Activated CD4-positive, alpha-beta T cell treated with anti-CD3 and anti-CD28 coated beads, Interleukin-2, amount 10 ng/mL, durations not matched to agents 7 days and 5 days (primary cell): Measurements from ENCODE around the gene CFL1. TPM values are rescaled to one million over a fixed set of nuclear protein-coding genes. Genes with fewer than 3 reads are reported as not detected.
A peak's percentile ranks its signal among the peaks of the same experiment; 100 is the strongest.
"Not testable (repeated sequence)": the region's sequence is repeated elsewhere in the genome, so short reads cannot be mapped to it uniquely, and the experiment has no call there.

Experiments
- CTCF ChIA-PET: fragments of 350-600 bp; sonication (Branson Sonifier 250); formaldehyde crosslinking; loops from one replicate; lab custom pipeline; 2021; ENCODE audit warnings: antibody characterized with exemption; lab: Charles Lee
- POLR2A ChIA-PET: fragments of 350-600 bp; sonication (Branson Sonifier 250); formaldehyde crosslinking; loops from one replicate; lab custom pipeline; 2021; ENCODE audit warnings: antibody characterized with exemption; lab: Charles Lee
- DNase-seq: peaks from one replicate; pipeline ENCODE4 v3.0.0-alpha.2; 2020
- H3K27ac Mint-ChIP-seq: one replicate; pipeline ENCODE4 v1.8.0; 2021; ENCODE audit warnings: mild to moderate bottlenecking, moderate library complexity, mixed read lengths
- H3K27me3 Mint-ChIP-seq: one replicate; pipeline ENCODE4 v1.8.0; 2021; ENCODE audit warnings: mixed read lengths
- H3K36me3 Mint-ChIP-seq: one replicate; pipeline ENCODE4 v1.8.0; 2021; ENCODE audit warnings: low read depth, mixed read lengths
- H3K4me1 Mint-ChIP-seq: one replicate; pipeline ENCODE4 v1.8.0; 2021; ENCODE audit warnings: mixed read lengths
- H3K4me3 Mint-ChIP-seq: one replicate; pipeline ENCODE4 v1.8.0; 2021; ENCODE audit warnings: mild to moderate bottlenecking, moderate library complexity, mixed read lengths
- H3K9me3 Mint-ChIP-seq: one replicate; pipeline ENCODE4 v1.8.0; 2021; ENCODE audit warnings: mixed read lengths
- total RNA-seq, 2 experiments: library from RNA; stranded (reverse); gene quantifications; one replicate each; pipeline ENCODE4 v1.2.3, GENCODE V29; 2021

CFL1 gene
- total RNA-seq, 2 experiments from 2014 or later = 1,543 to 1,707 TPM

DNA sequence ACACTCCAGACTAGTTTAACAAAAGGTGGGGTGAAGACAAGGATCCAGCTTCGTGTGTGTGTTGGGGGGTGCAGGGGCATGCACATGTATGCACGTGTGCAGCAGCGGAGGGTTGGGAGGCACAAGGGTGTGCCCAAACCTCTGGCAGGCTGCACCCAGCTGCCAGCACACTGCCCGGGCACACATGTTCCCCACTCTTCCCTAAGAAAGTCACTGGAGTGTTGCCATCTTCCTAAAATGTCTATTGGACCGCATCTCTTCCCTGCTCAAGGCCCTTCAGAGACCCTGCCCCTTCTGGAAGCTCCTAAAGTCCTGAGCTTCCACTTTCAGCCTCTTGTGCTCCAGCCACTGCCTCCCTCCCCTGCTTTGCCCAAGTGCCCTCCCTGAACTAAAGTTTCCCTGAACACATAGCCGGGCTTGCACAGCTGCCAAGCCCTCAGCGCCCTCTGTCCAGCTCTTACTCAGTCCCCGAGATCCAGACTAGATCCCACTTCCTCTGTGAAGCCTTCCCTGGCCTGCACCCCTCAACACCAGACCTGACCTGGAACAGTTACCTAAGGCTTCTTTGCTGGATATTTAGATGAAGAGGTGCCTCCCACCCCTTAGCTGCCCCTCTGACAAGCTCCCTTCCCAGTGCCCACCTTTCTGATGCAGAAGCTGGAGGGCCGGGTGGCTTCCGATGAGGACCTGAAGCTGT, 6.0 kb downstream of the CFL1 start:
- no peak overlapping the region for H3K4me3 Mint-ChIP-seq
- ChIA-PET POLR2A (no interaction called here), CTCF (interaction anchor here (0.9 to 5.8 kb wide), 13 partner anchors 9 to 140 kb away, joined by 3 to 50 read pairs (median 7); partner anchors contain the start of genes CCDC85B, CFL1, FIBP and KAT5)
- H3K27me3 Mint-ChIP-seq = no peaks in the 10 kb centered on the region
- peaks cover 59% of the 10 kb centered on the region for H3K36me3 Mint-ChIP-seq
- H3K27ac Mint-ChIP-seq = peak overlapping the region; percentile 55
- DNase-seq = no peak
- peaks cover 34% of the 10 kb centered on the region for H3K4me1 Mint-ChIP-seq
- no peaks in the 10 kb centered on the region for H3K9me3 Mint-ChIP-seq

DNA sequence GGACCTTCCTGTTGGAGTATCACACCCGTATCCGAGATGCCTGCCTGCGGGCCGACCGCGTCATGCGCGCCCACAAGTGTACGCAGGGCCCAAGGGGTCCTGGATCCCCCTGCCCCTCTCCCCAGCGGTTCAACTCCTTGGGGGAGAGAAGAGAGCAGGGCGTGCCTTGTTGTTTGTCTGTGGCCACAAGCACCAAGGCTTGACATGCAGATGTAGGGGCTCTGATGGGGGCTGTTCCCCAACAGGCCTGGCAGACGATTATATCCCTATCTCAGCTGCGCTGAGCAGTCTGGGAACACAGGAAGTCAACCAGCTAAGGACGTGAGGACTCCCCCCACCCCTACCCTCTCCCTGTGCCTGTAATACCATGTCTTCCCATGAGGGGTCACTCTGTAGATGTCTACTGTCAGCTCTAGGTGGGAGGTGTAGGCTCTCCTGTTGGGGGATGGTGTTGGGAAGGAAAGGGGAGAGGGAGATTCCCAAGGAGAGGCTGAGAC, 6.8 kb downstream of the CFL1 start:
- Mint-ChIP-seq H3K27ac (peak overlapping the region; percentile 55), H3K27me3 (no peaks in the 10 kb centered on the region), H3K9me3 (no peaks in the 10 kb centered on the region), H3K4me3 (no peak overlapping the region), H3K36me3 (peaks cover 51% of the 10 kb centered on the region), H3K4me1 (peaks cover 26% of the 10 kb centered on the region)
- ChIA-PET POLR2A (no interaction called here), CTCF (interaction anchor here (0.6 to 5.8 kb wide), 11 partner anchors 9 to 139 kb away, joined by 3 to 50 read pairs (median 7); partner anchors contain the start of genes CCDC85B, CFL1, FIBP and KAT5)
- no peak for DNase-seq

DNA sequence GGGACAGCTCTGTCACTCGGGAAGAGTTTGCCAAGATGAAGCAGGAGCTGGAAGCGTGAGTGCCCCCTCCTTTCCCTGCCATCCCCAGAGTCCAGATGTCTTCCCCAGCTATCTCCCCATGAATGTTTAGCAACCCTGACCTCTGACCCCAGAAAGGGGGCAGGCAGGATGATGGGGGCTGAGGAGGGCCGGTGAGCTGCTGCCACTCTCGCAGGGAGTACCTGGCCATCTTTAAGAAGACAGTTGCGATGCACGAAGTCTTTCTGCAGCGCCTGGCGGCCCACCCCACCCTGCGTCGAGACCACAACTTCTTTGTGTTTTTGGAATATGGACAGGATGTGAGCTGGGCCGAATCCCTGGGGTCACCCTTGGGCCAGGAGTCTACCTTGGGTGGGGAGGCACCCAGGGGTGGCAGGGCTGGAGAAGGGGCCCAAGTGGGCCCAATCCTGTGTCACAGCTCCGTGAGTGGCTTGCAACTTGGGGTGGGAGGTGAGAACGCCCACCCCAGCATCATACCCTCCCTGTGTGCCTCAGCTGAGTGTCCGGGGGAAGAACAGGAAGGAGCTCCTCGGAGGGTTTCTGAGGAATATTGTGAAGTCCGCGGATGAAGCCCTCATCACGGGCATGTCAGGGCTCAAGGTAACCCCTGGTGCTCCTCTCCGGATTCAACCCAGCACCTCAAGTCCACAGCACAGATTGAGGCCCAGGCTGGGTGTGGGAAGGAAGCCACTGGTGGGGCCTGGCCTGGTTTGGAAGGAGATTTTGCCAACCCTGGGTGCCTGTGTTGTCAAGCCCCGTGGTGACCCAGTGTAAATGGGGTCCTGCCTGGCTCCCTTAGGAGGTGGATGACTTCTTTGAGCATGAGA, 7.5 kb downstream of the CFL1 start:
- Mint-ChIP-seq H3K9me3 (no peaks in the 10 kb centered on the region), H3K27ac (peak overlapping the region; percentile 54)
- CTCF ChIA-PET = interaction anchor here (0.6 to 5.8 kb wide), 14 partner anchors 8 to 139 kb away, joined by 3 to 50 read pairs (median 6); partner anchors contain the start of genes CCDC85B, CFL1, FIBP and KAT5

DNA sequence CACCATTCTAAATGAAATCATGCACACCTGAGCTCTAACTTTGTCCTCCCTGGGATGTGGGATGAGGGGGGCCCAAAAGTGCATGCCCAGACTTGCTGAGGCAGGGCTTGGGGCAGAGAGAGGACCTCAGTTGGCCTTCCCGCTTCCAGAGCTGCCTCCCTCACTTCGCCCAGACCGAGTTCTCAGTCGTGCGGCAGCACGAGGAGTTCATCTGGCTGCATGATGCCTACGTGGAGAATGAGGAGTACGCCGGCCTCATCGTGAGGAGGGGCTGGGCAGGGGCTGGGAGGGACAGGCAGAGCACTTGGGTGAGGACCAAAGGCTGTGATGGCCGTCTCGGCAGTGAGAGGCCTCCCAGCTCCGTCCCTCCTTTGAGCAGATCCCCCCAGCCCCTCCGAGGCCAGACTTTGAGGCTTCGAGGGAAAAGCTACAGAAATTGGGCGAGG, 8.2 kb downstream of the CFL1 start:
- peaks cover 15% of the 10 kb centered on the region for H3K4me1 Mint-ChIP-seq
- CTCF ChIA-PET = interaction anchor here (0.7 to 5.8 kb wide), 10 partner anchors 10 to 138 kb away, joined by 3 to 50 read pairs (median 5); partner anchors contain the start of genes CCDC85B, CFL1, FIBP and KAT5
- H3K27me3 Mint-ChIP-seq = no peaks in the 10 kb centered on the region
- no peak overlapping the region for H3K27ac Mint-ChIP-seq
- no peak overlapping the region for H3K4me3 Mint-ChIP-seq
- POLR2A ChIA-PET = interaction anchor here (0.6 kb wide), 1 partner anchor 9 kb away, joined by 3 read pairs; no protein-coding TSS in a partner anchor
- no peak for DNase-seq
- H3K36me3 Mint-ChIP-seq = peaks cover 39% of the 10 kb centered on the region
- no peaks in the 10 kb centered on the region for H3K9me3 Mint-ChIP-seq

More for the DNA sequence above, 7.5 kb downstream of the CFL1 start:
- Mint-ChIP-seq H3K27me3 (no peaks in the 10 kb centered on the region), H3K36me3 (peaks cover 44% of the 10 kb centered on the region), H3K4me1 (peaks cover 19% of the 10 kb centered on the region), H3K4me3 (no peak overlapping the region)
- DNase-seq = no peak
- POLR2A ChIA-PET = interaction anchor here (0.6 kb wide), 1 partner anchor 598 kb away, joined by 4 read pairs; no protein-coding TSS in a partner anchor

DNA sequence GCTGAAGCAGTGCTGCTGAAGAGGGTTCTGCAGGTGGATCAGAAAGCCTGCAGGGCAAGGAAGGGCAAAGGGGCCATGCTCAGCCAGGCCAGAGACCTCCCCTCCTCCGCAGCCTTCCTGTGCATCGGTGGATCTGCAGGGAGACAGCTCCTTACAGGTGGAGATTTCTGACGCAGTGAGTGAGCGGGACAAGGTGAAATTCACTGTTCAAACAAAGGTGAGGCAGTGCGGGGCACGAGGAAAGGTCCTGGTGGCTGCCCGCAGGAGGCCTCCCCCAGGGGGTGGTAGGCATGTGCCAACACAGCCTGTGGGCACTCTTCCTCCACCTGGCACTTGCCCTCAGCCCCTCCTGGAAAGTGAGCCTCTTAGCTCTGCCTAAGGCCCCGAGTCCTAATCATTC, 8.6 kb downstream of the CFL1 start:
- ChIA-PET CTCF (interaction anchor here (0.7 to 5.8 kb wide), 11 partner anchors 9 to 138 kb away, joined by 3 to 50 read pairs (median 5); partner anchors contain the start of genes CCDC85B, CFL1, FIBP and KAT5), POLR2A (interaction anchor here (0.6 kb wide), 2 partner anchors 9 to 122 kb away, joined by 3 read pairs; no protein-coding TSS in a partner anchor)
- Mint-ChIP-seq H3K9me3 (no peaks in the 10 kb centered on the region), H3K27ac (no peak overlapping the region), H3K36me3 (peaks cover 35% of the 10 kb centered on the region), H3K4me1 (peaks cover 11% of the 10 kb centered on the region), H3K4me3 (no peak overlapping the region), H3K27me3 (no peaks in the 10 kb centered on the region)
- no peak for DNase-seq

DNA sequence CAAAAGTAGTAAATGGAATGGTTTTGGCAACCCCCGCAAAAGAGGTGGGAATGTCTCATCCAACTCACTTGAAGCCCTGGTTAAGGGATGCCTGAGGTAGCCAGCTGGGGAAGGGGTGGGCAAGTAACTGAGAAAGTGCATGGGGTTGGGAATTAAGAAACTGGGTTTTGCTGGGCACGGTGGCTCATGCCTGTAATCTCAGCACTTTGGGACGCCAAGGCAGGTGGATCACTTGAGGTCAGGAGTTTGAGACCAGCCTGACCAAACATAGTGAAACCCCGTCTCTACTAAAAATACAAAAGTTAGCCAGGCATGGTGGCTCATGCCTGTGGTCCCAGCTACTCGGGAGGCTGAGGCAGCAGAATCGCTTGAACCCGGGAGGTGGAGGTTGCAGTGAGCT, 9.3 kb downstream of the CFL1 start:
- not testable (repeated sequence) for H3K4me1 Mint-ChIP-seq, H3K27me3 Mint-ChIP-seq, H3K9me3 Mint-ChIP-seq, DNase-seq, H3K27ac Mint-ChIP-seq, H3K4me3 Mint-ChIP-seq
- ChIA-PET POLR2A (interaction anchor here (0.6 kb wide), 1 partner anchor 121 kb away, joined by 3 read pairs; no protein-coding TSS in a partner anchor), CTCF (interaction anchor here (0.5 to 5.8 kb wide), 10 partner anchors 10 to 141 kb away, joined by 3 to 50 read pairs (median 4); partner anchors contain the start of genes CCDC85B, CFL1, CTSW and FIBP)
- H3K36me3 Mint-ChIP-seq = peaks cover 28% of the 10 kb centered on the region

DNA sequence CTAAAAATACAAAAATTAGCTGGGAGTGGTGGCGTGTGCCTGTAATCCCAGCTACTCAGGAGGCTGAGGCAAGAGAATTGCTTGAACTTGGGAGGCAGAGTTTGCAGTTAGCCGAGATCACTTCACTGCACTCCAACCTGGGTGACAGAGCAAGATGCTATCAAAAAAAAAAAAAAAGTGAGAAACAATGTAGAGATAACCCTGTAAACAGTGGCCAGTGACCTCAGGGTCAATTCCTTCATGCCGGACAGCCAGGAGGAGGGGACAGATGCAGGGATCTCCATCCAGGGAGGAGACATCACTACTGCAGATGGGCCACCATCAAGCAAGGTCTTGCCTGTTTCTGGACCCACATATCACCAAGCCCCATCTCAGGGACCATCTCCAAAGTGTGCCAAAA, 10.2 kb downstream of the CFL1 start:
- Mint-ChIP-seq H3K27me3 (no peaks in the 10 kb centered on the region), H3K27ac (no peak overlapping the region), H3K9me3 (no peaks in the 10 kb centered on the region), H3K4me1 (no peaks in the 10 kb centered on the region), H3K36me3 (peaks cover 18% of the 10 kb centered on the region), H3K4me3 (no peak overlapping the region)
- ChIA-PET POLR2A (no interaction called here), CTCF (interaction anchor here (0.9 to 5.8 kb wide), 6 partner anchors 11 to 136 kb away, joined by 4 to 50 read pairs (median 13); partner anchors contain the start of genes CCDC85B, CFL1, FIBP and KAT5)
- DNase-seq = no peak

DNA sequence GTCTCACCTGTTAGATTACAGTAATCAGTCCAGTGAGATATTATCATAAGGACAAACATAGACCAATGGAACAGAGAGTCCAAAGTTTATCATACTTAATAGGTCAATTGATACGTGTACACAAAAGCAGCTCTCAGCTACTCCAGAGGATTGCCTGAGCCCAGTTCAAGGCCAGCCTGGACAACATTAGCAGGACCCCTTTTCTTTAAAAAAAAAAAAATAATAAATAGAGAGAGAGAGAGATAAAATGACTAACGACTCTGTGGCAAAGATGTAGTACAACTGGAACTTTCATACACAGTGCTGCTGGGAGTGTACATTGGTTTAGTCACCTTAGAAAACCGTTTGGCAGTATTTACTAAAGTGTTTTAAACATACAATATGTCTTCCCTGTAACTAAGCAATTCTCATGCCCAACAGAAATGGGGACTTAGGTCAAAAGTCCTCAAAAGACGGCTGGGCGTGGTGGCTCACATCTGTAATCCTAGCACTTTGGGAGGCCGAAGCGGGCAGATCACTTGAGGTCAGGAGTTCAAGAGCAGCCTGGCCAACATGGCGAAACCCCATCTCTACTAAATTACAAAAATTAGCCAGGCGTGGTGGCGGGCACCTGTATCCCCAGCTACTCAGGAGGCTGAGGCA, 13.6 kb downstream of the CFL1 start:
- H3K4me3 Mint-ChIP-seq = no peak overlapping the region
- H3K27ac Mint-ChIP-seq = no peak overlapping the region
- H3K36me3 Mint-ChIP-seq = no peaks in the 10 kb centered on the region
- CTCF ChIA-PET = interaction anchor here (0.6 to 3.1 kb wide), 2 partner anchors 133 to 804 kb away, joined by 3 to 11 read pairs; partner anchors contain the start of gene KAT5
- DNase-seq = no peak
- POLR2A ChIA-PET = no interaction called here
- no peaks in the 10 kb centered on the region for H3K27me3 Mint-ChIP-seq
- H3K9me3 Mint-ChIP-seq = no peaks in the 10 kb centered on the region
- H3K4me1 Mint-ChIP-seq = no peaks in the 10 kb centered on the region

DNA sequence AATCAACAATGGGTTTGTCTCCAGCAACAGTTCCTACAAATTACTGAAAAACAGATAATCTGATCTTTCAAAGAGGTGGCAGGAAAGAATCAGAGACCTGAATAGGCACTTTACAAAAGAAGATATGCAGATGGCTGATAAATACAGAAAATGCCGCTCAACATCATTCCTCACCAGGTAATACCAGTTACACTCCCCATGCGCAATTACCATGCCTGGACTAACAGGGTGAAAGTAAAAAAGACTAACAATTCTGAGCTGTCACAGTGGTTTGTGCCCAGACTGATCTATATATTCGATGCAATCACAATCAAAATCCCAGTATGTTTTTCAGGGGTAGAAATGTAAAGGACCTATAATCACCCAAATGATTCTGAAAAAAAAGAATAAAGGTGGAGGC, 14.2 kb downstream of the CFL1 start:
- CTCF ChIA-PET = interaction anchor here (0.6 to 3.3 kb wide), 3 partner anchors 8 to 132 kb away, joined by 3 to 14 read pairs (median 11); partner anchors contain the start of gene KAT5

DNA sequence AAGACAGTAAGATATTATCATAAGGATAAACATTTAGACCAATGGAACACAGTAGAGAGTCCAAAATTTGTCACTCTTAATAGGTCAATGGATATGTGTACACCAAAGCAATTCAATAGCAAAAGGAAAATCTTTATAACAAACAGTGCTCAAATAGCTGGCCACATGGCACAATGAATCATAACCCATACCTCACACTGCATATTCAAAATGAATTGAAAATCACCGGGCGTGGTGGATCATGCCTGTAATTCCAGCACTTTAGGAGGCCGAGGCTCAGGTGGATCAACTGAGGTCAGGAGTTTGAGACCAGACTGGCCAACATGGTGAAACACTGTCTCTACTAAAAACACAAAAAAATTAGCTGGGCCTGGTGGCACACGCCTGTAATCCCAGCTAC, 15.8 kb downstream of the CFL1 start:
- H3K27ac Mint-ChIP-seq = no peak overlapping the region

More for the DNA sequence above, 14.2 kb downstream of the CFL1 start:
- Mint-ChIP-seq H3K4me1 (no peaks in the 10 kb centered on the region), H3K9me3 (no peaks in the 10 kb centered on the region), H3K36me3 (no peaks in the 10 kb centered on the region), H3K27ac (no peak overlapping the region), H3K27me3 (no peaks in the 10 kb centered on the region), H3K4me3 (no peak overlapping the region)
- DNase-seq = no peak
- POLR2A ChIA-PET = no interaction called here

DNA sequence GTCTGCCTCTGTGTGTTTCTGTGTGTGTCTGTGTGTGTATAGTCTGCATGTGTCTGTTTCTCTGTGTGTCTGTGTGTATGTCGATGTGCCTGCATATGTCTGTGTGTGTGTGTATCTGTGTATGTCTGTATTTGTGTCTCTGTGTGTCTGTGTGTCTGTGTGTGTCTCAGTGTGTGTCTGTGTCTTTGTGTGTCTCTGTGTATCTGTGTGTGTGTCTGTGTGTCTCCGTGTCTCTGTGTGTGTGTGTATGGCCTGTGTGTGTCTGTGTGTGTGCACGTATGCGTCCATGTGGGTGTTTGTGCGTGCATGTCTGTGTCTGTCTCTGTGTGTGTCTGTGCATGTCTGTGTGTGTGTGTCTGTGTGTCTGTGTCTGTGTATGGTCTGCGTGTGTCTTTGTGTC, 23.8 kb downstream of the CFL1 start:
- no peak overlapping the region for H3K27ac Mint-ChIP-seq
- no peak for DNase-seq
- H3K27me3 Mint-ChIP-seq = peaks cover 23% of the 10 kb centered on the region
- ChIA-PET CTCF (interaction anchor here (1.0 to 4.3 kb wide), 6 partner anchors 10 to 54 kb away, joined by 4 to 31 read pairs (median 10); partner anchors contain the start of genes AP5B1, FIBP and MUS81), POLR2A (interaction anchor here (0.6 kb wide), 2 partner anchors 25 to 373 kb away, joined by 3 to 18 read pairs; partner anchors contain the start of gene MUS81)
- peaks cover 3% of the 10 kb centered on the region for H3K9me3 Mint-ChIP-seq
- H3K4me1 Mint-ChIP-seq = peaks cover 15% of the 10 kb centered on the region
- no peaks in the 10 kb centered on the region for H3K36me3 Mint-ChIP-seq
- no peak overlapping the region for H3K4me3 Mint-ChIP-seq

More for the DNA sequence above, 15.8 kb downstream of the CFL1 start:
- DNase-seq = no peak
- Mint-ChIP-seq H3K9me3 (no peaks in the 10 kb centered on the region), H3K4me3 (no peak overlapping the region), H3K27me3 (no peaks in the 10 kb centered on the region), H3K36me3 (no peaks in the 10 kb centered on the region), H3K4me1 (no peaks in the 10 kb centered on the region)
- CTCF ChIA-PET = interaction anchor here (0.6 to 3.3 kb wide), 3 partner anchors 10 to 133 kb away, joined by 3 to 14 read pairs (median 6); no protein-coding TSS in a partner anchor
- POLR2A ChIA-PET = no interaction called here
